HG02870 (cell line): ENCODE results near the gene KCNK7.

Source experiments
- ATAC-seq: cut with Tn5 transposase; IDR thresholded peaks from one replicate; pipeline ENCODE4 v1.9.1; 2021; ENCODE audit warnings: mild to moderate bottlenecking, moderate library complexity; ENCODE audit not compliant: unreplicated experiment

Gene KCNK7

DNA sequence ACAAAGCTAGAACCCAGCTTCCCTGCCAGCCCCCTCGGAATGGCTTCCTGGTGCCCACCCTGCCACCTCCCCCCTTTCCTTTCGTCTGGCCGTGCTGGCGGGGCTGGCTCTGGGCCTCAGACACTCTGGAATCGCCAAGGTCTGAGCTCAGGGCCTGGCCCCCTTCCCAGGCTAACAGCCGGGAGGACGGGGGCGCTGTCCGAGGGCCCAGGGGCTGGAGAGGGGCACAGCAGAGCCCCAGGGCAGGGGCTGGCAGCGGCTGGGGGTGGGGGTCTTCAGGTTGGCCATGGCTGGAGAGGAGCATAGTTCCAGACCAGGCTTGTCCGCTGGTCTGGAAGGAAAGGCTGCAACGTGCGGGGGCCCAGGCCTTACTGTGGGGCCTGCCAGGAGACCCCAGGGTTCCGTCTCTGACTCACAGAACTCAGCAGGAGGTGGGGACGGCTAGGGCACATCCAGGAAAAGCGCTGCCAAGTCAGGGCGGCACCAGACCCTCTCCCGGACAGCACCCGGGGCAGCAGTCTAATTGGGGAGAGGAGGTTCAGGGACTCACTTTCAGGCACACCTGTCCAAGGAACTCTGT, 36.6 kb downstream of the KCNK7 start:
- ATAC-seq: no peak

DNA sequence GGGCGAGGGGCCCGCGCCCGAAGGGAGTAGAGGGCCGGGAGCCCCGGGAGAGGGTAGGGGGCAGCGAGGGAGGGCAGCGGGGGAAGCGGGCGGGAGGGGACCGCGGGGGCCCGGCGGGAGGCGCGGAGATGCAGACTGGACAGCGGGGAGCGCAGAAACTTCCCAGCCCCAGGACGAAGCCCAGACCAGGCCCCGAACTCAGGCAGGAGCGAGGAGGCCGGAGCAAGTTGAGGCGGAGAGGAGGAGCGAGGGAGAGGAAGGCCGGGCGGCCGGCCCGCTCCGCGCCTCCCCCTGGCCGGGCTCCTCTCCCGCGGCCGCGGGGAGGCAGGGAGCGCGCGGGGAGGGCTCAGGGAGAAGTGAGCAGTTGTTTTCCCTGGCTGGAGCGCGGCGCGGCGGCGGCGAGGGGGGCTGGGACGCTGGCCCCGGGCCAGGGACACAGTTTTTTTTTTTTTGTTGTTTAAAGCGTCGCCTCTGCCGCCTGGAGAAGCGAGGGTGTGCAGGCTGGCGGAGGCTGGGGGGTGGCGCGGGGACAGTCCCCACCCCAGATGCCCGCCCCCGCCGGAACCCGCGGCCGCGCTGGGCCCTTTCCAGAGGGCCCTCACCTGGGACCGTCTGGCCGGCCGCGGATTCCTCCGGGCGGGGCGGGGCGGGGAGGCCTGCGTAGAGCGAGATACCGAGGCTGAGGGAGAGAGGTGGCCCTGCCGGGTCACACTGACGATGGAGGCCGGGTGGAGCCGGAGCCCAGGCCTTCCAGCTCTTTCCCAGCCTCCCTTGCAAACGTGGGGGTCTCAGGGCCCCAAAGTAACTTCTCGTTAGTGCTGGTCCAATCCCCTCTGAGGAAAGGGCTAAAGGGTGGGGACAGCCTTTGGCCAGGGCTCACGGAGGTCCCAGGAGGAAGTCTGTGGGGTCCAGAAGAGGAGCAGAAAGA, 37.3 kb downstream of the KCNK7 start, which contains the start of gene LTBP3:
LTBP3 (minus strand) TSS at position 358 of the 928 bp plus-strand sequence. CDS start 400 bp downstream, outside the sequence.
- no peak for ATAC-seq

DNA sequence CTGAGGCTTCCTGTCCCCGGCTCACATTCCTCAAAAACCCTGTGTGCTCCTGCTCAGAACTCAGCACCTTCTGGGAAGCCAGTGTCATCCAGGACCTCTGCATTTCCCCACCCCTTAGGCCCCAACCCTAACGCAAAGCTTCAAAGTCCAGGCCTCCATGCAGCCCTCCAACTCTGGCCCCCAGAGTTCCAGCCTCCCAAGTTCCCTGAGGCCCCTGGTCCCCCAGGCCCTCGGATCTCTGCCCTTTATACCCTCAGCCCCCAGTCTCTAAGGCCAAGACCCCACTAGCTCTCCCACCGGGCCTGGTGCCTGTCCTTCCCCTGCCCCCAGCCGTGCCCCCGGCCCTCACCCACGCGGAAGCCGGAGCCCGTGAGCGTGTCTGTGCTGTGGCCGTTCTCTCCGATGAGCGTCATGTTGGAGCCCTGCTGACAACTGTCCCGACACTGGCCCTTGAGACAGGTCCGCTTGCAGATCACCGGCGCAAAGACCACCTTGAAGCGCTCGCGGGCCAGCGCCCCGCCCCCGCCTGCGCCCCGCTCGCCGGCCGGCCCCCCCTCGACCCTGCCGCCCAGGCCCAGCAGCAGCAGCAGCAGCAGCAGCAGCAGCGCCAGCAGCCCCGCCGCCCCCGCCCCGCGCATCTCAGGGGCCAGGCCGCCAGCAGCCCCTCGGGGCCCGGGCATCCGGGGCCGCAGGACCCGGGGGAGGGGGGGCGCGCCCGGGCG, 38.2 kb downstream of the KCNK7 start:
- no peak for ATAC-seq

DNA sequence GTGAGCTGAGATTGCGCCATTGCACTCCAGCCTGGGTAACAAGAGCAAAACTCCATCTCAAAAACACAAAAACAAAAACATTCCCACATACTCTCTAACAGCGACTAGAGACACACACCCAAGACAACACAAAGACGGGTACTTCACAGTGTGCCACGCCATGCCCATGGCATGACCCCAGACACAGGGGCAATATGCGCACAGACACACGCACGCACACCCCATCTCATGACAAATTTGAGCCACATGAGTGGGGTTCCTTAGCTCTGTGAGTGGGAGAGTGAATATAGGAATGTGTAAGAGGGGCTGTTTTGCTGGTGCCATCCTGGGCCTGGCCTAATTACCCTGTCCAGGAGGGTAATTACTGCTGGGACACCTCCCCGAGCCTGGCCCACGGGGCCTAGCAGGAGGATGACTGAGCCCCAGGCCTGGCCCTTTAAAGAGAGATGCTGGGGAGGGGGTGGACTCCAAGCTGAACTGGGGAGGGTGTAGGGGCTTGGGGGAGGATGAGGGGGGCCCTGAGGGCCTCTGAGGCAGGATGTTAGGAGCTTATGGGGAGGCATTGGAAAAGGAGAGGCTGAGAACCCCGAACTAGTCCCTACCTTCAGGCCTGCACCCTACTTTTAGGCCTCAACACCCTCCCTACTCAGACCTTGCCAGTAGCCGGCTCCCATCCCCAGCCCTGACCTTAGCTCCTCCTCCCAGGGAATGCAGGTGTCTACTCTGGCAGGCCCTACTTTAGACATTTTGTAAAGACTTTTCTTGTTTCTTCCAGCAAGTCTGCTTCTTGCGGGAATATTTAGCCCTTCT, 38.9 kb downstream of the KCNK7 start:
- no peak for ATAC-seq

DNA sequence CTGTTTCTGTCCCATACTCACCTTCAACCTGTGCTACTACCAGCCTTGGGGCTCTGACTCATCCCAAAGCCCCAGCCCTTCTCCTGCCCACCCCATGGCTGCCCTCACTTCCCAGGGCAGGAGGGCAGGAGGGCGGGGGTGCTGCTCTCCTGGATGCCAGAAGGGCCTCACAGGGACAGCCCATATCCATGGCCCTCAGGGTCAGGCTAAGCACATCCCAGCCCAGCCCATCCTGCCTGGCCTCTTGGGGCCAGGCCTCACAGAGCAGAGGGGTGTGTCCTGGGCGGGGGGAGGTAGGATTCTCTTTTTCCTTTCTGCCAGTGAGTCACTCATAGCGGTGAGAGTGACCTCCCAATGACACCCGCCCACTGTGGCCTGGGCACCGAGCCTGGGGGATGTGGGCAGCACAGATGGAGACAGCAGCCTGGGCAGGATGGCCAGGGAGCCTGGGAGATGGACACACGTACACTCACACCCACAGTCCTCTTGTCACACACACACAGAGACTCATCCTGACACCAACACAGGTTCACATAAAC, 39.8 kb downstream of the KCNK7 start:
- no peak for ATAC-seq

DNA sequence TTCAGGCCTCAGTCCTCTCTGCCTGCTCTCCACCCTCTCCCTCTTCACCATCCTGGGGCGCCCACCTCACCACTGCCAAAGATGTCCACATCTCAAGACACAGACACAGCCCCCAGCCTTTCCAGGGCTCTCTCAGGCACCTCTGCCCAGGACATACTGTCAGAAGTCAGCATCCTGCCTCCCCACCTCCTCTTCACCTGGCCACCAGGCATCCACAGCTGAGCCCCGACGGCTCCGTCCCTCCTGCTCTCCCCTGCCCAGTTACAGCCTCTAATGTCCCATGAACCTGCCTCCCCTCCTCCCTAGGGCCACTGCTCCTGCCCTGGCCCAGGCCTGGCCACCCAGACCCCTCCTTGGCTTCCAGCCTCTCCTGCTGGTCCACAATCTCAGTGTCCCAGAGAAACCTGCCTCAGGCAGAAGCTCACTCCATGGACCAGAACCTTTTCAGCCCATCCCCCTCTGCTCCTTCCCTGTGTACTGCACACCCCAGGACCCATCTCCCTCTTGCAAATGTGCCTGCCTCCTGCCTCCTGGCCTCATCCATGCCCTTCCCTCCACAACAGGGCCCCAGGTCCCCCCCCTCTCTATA, 40.7 kb downstream of the KCNK7 start:
- ATAC-seq: no peak

DNA sequence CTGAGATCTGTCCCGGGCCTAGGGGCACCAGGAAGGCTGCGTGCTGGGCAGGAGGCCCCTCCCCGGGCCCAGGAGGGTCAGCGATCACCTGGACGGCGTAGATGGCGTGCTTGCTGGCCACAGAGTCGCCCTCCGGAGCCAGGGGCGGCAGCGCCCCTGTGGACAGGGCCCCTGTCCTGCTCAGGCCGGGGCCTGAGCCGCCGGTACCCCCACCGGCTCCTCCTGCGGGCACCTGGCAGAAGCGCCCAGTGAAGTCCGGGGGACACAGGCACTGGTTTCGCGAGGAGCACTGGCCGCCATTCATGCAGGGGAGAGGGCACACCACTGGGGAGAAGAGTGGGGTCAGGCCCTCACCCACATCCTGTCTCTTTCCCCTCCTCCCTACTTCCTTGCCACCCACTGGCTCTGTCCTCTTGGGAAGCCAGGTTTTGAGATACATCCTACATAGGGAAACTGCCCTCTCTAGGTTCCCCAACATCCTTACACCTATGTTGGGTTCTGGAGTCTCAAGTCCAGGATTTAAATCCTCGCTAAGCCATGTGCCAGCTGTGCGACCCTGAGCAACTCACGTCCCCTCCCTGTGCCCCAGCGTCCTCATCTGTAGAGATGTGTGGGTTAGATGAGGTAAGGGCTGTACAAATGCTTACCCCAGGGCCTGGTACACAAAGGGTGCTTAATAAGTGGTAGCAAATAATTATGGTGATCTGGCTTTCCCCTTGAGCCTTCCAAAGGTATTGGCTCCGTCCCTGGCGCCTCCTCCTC, 41.4 kb downstream of the KCNK7 start:
- no peak for ATAC-seq

DNA sequence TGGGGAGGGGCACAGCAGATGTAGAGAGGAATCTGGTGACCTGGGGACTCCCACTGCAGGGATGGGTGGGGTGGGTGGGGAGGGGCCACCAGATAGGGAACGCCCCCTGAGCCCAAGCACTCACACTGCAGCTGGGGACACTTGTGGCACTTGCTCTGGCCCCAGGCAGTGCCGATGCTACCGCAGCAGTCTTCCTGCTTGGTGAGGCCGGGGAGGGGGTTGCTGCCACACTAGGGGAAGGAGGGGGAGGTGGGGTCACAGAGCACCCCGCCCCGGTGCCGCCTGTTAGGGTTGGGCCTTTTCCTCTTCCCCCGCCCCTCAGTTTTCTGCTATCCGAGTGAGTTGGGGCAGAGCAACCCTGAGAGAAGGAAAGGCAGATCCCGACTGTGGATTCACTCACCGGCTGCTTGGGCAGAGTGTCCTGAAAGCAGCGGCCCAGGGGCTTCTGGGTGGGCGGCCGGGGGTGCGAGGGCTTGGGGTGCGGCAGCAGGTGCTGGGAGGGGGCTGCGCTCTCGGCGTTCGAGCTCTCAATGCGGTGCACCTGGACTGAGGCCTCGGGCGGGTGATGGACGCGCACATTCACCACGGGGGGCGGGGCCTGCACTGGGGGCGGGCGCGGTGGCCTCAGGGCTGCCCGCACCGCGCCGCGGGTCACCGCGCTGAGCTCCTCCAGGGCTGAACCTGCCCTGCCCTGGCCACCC, 42.1 kb downstream of the KCNK7 start:
- ATAC-seq: no peak

DNA sequence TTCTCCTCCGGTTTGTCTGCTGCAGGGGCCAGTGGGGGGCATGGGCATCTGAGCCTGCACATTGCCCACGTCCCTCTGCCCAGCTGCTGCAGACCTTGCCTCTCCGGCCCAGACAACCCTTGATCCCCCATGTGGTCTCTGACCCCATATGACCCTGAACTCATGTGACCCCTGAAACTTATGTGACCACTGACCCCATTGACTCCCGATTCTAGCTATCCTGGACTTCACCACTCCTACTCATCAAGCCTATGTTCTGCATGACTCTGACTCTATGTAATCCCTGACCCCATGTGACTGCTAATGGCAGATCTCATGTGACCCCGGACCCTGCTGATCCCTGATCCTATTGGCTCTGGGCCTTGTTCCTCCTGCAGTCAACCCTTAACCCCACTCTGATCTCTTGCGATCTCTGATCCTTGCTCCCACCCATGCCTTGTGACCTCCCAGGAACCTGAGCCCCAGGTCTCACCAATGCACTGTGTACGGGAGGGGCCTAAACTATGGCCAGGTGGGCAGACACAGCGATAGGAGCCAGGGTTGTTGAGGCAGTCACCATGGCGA, 43.1 kb downstream of the KCNK7 start:
- no peak for ATAC-seq

DNA sequence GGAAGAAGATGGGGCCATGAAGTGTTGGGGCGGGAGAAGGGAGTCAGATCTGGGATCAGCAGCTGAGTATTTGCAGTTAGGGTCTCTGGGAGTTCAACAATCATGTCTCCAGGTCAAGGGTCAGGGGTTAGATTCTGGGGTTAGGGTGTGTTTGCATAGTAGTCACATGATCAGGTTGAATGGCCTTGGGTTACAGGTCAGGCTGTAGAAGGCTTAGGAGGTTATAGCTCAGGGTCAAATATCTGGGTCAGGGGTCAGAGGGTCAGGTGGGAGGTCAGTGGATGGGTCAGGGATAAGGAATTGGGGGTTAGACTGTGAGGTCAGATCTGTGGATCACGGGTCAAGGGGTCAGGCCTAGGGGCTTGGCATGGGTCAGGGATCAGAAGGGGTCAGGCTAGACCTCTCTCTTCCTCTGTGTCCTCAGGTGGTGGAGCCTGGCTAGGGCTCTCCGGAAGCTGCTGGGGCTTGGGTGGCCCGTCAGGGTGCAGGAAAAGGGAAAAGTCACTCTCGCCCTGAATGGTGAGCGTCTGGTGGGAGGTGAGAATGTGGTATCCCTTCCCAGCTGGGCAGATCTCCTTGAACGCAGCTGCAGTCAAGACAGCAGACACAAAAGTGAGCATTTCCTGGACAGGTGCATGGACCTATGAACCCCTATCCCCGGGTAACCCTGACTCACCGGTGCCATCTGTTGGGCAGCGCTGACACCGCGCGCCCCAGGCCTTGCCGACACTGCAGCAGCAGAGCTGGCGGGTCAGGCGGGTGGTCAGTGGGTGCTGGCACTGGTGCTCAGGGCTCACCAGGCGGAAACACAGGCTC, 43.8 kb downstream of the KCNK7 start:
- ATAC-seq: no peak

DNA sequence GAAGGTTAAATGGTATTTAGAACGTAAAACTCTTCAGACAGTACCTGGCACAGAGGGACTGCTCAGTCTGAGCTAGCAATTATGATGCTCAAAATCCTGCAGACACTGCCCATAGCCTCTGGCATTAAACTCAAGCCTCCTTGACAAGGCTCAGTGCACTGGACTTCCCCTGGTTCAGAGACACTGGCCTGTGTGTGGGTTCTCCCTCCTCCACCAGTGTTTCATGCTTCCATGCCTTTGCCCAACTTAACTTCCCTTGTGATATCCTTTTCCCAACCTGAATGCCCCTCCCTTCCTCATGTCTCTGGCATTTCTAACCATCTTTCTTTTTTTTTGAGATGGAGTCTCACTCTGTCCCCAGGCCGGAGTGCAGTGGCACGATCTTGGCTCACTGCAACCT, 46.5 kb downstream of the KCNK7 start:
- ATAC-seq: no peak

DNA sequence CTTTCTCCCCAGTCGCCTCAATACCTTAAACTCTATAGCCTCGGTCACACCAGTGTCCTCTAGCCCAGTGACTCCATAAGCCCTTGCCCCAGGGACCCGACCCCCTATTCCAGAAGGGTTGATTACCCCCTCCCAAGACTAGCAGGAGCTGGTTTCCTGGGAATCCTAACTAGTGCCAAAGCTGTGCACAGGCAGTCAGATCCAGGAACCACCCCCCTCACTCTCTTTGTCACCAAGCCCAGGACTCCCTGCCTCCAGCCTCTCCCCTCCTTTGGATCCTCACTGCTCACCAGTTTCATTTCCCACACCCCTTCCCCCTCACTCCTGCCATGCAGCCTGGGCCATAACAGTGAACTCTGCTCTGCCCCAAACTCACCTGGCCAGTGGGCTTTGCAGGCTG, 47.2 kb downstream of the KCNK7 start:
- ATAC-seq: no peak

DNA sequence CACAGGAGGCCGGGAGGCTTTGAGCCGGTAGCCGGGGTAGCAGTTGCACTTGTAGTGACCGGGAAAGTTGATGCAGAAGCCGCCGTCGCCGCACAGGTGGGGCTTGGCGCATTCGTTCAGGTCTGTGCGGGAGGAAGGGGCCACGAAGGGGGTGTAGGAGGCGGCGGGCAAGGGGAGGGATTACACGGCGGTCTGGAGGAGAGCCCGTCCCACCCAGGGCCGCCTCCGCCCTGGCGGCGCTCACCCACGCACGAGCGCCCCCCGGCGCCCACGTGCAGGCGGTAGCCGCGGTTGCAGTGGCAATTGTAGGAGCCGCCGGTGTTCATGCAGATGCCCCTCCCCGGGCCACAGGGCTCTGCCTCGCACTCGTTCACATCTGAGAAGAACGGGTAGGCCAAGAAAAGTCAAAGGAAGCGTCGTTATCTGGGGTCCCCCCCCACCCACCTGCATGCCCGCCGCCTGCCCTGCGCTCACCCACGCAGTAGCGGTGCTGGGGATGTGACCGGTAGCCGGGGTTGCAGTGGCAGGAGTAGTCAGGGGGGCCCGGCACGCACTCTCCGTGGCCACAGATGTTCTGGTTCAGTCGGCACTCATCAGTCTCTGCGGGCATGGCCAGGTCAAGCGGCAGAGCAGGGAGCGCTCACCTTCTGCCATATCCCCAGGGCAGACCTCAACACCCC, 48.0 kb downstream of the KCNK7 start:
- no peak for ATAC-seq

DNA sequence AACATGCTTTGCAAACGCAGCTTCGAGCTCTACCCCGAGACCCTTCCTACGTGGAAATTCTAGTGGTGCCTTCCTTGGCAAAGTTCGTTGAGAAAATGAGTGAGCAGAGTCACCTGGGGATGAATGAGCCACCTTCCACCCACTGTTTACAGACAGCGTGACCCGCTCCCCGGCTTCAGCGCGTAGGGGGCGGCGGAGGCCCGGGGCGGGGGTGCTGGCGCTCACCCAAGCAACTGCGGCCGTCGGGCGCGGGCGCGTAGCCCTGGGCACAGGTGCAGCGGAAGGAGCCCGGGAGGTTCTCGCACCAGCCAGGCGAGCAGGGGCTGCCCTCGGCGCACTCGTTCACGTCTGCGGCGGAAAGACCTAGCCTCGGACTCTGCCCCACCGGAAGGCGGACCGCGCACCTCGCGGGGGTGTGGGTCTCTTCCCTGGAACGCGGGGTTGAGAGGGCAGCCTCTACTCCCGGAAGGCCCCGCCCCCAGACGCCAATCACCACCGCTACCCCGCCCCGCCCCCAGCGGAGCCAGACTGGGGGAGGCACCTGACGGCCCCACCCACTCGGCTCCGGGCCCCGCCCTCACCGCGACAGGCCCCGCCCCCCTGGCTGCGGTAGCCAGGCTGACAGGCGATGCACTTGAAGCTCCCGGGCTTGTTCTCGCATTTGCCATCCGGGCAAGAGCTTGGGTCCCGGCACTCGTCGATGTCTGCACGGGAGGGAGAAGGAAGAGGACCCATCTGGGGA, 49.2 kb downstream of the KCNK7 start:
- ATAC-seq: peak; percentile 70

DNA sequence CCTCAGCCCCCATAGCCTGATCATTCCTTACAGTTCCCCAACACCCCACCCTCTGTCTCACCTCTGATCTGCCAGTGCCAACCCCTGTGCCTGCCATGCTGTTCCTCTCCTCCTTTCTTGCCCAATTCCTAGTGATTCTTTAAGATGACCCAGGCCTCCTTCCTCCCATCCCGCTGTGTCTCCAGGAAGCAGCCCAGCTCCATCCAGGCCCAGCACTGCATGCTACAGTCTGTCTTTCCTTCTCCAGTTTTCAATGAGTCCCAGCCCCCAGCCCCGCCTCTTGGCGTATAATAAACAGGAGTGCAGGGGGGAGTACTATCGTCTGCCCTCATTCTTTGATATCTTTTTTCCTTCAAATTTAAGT, 49.8 kb downstream of the KCNK7 start:
- no peak for ATAC-seq
